ENCODE data around the gene QKI. TPM values are rescaled to one million over a fixed set of nuclear protein-coding genes. Genes with fewer than 3 reads are reported as not detected.

The QKI gene
- total and polyA plus RNA-seq, 2 experiments from 2014 or later, result 38.0 to 92.5 TPM

- Histone ChIP-seq H3K36me3 (replicated peaks; ENCODE audit: insufficient read depth, low read depth) (no peaks in the 10 kb centered on the region), H3K9me3 (ENCODE audit: low read depth) (no peaks in the 10 kb centered on the region), H3K4me1 (ENCODE audit: insufficient read depth) (no peaks in the 10 kb centered on the region), H3K27ac (no peak overlapping the region), H3K4me2 (no peak overlapping the region), H3K9me2 (replicated peaks; ENCODE audit: insufficient read depth) (no peaks in the 10 kb centered on the region), H4K20me1 (ENCODE audit: insufficient read depth, poor library complexity, severe bottlenecking) (peaks cover 26% of the 10 kb centered on the region), H3K27me3 (no peaks in the 10 kb centered on the region), H3K4me3 (no peak overlapping the region), H3K79me2 (peaks cover 90% of the 10 kb centered on the region), H2AFZ (no peak overlapping the region)
- TF ChIP-seq EZH2phosphoT487 (IDR thresholded peaks at IDR 0.05; ENCODE audit: low read depth, severe bottlenecking, unreplicated experiment) (no peak), EZH2 (IDR thresholded peaks at IDR 0.05; ENCODE audit: borderline replicate concordance) (no peak)
- TF ChIP-seq, protein P1, sequence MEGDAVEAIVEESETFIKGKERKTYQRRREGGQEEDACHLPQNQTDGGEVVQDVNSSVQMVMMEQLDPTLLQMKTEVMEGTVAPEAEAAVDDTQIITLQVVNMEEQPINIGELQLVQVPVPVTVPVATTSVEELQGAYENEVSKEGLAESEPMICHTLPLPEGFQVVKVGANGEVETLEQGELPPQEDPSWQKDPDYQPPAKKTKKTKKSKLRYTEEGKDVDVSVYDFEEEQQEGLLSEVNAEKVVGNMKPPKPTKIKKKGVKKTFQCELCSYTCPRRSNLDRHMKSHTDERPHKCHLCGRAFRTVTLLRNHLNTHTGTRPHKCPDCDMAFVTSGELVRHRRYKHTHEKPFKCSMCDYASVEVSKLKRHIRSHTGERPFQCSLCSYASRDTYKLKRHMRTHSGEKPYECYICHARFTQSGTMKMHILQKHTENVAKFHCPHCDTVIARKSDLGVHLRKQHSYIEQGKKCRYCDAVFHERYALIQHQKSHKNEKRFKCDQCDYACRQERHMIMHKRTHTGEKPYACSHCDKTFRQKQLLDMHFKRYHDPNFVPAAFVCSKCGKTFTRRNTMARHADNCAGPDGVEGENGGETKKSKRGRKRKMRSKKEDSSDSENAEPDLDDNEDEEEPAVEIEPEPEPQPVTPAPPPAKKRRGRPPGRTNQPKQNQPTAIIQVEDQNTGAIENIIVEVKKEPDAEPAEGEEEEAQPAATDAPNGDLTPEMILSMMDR (IDR thresholded peaks at IDR 0.05; ENCODE audit: poor library complexity), result no peak
- 90% methylated on average over 2 of the region's 2 CpGs for WGBS (ENCODE audit: low lambda C conversion rate, missing lambda C conversion rate)
- DNase-seq (ENCODE audit: low spot score), result no peak
These were observed 68.6 kb downstream of the QKI start for GRCh38 chr6:163483107-163483506.

GRCh38 chr6:163485388-163485851 is 70.9 kb downstream of the QKI start:
- H3K9me3 ChIP-seq (ENCODE audit: low read depth), result no peaks in the 10 kb centered on the region
- H4K20me1 ChIP-seq (ENCODE audit: insufficient read depth, poor library complexity, severe bottlenecking), result peaks cover 40% of the 10 kb centered on the region
- no peak overlapping the region for H3K4me2 ChIP-seq
- H3K27me3 ChIP-seq, result no peaks in the 10 kb centered on the region
- WGBS (ENCODE audit: low lambda C conversion rate, missing lambda C conversion rate), result 96% methylated on average over 2 of the region's 2 CpGs
- no peaks in the 10 kb centered on the region for H3K9me2 ChIP-seq (replicated peaks; ENCODE audit: insufficient read depth)
- no peaks in the 10 kb centered on the region for H3K36me3 ChIP-seq (replicated peaks; ENCODE audit: insufficient read depth, low read depth)
- no peak overlapping the region for H2AFZ ChIP-seq
- TF ChIP-seq EZH2phosphoT487 (IDR thresholded peaks at IDR 0.05; ENCODE audit: low read depth, severe bottlenecking, unreplicated experiment) (no peak), EZH2 (IDR thresholded peaks at IDR 0.05; ENCODE audit: borderline replicate concordance) (no peak)
- TF ChIP-seq, protein P1 (IDR thresholded peaks at IDR 0.05; ENCODE audit: poor library complexity), result no peak
- no peak overlapping the region for H3K27ac ChIP-seq
- no peak for DNase-seq (ENCODE audit: low spot score)
- no peak overlapping the region for H3K4me3 ChIP-seq
- H3K79me2 ChIP-seq, result peaks cover 96% of the 10 kb centered on the region
- H3K4me1 ChIP-seq (ENCODE audit: insufficient read depth), result no peaks in the 10 kb centered on the region

- peaks cover 41% of the 10 kb centered on the region for H4K20me1 ChIP-seq (ENCODE audit: insufficient read depth, poor library complexity, severe bottlenecking)
- H3K79me2 ChIP-seq, result peaks cover 93% of the 10 kb centered on the region
- WGBS (ENCODE audit: low lambda C conversion rate, missing lambda C conversion rate), result 59% methylated on average over 3 of the region's 3 CpGs
- no peak for DNase-seq (ENCODE audit: low spot score)
- H3K4me2 ChIP-seq, result no peak overlapping the region
- H3K36me3 ChIP-seq (replicated peaks; ENCODE audit: insufficient read depth, low read depth), result no peaks in the 10 kb centered on the region
- H3K4me3 ChIP-seq, result no peak overlapping the region
- no peaks in the 10 kb centered on the region for H3K9me3 ChIP-seq (ENCODE audit: low read depth)
- H3K27me3 ChIP-seq, result no peaks in the 10 kb centered on the region
- TF ChIP-seq, protein P1 (IDR thresholded peaks at IDR 0.05; ENCODE audit: poor library complexity), result no peak
- TF ChIP-seq EZH2phosphoT487 (IDR thresholded peaks at IDR 0.05; ENCODE audit: low read depth, severe bottlenecking, unreplicated experiment) (no peak), EZH2 (IDR thresholded peaks at IDR 0.05; ENCODE audit: borderline replicate concordance) (no peak)
- H3K4me1 ChIP-seq (ENCODE audit: insufficient read depth), result no peaks in the 10 kb centered on the region
- H3K27ac ChIP-seq, result no peak overlapping the region
- no peak overlapping the region for H2AFZ ChIP-seq
- no peaks in the 10 kb centered on the region for H3K9me2 ChIP-seq (replicated peaks; ENCODE audit: insufficient read depth)
These were observed 72.3 kb downstream of the QKI start for GRCh38 chr6:163486821-163487220.

GRCh38 chr6:163487606-163488005 is 73.1 kb downstream of the QKI start:
- no peak overlapping the region for H2AFZ ChIP-seq
- no peak for DNase-seq (ENCODE audit: low spot score)
- H3K4me3 ChIP-seq, result no peak overlapping the region
- TF ChIP-seq, protein P1 (IDR thresholded peaks at IDR 0.05; ENCODE audit: poor library complexity), result no peak
- no peak for TF ChIP-seq EZH2phosphoT487 (IDR thresholded peaks at IDR 0.05; ENCODE audit: low read depth, severe bottlenecking, unreplicated experiment)
- no peak for TF ChIP-seq EZH2 (IDR thresholded peaks at IDR 0.05; ENCODE audit: borderline replicate concordance)
- no peak overlapping the region for H3K27ac ChIP-seq
- H3K27me3 ChIP-seq, result no peaks in the 10 kb centered on the region
- H3K4me1 ChIP-seq (ENCODE audit: insufficient read depth), result no peaks in the 10 kb centered on the region
- no peak overlapping the region for H3K4me2 ChIP-seq
- no peaks in the 10 kb centered on the region for H3K9me3 ChIP-seq (ENCODE audit: low read depth)
- WGBS (ENCODE audit: low lambda C conversion rate, missing lambda C conversion rate), result 94% methylated on average over 1 of the region's 1 CpG
- H3K36me3 ChIP-seq (replicated peaks; ENCODE audit: insufficient read depth, low read depth), result no peaks in the 10 kb centered on the region
- peaks cover 42% of the 10 kb centered on the region for H4K20me1 ChIP-seq (ENCODE audit: insufficient read depth, poor library complexity, severe bottlenecking)
- peaks cover 95% of the 10 kb centered on the region for H3K79me2 ChIP-seq
- no peaks in the 10 kb centered on the region for H3K9me2 ChIP-seq (replicated peaks; ENCODE audit: insufficient read depth)

Data from hepatocyte (in vitro differentiated cells).